GM12875 (cell line): Measurements from ENCODE around the gene FOXN3.

ENCODE experiments used
- H3K4me3 ChIP-seq: one replicate; pipeline ENCODE4 v1.5.1; 2011; ENCODE audit warnings: low read depth, low read length, control low read depth
- CTCF ChIP-seq: IDR thresholded peaks from 2 replicates; pipeline ENCODE4 v1.5.1; 2011; ENCODE audit warnings: low read depth, mild to moderate bottlenecking, control low read depth, inconsistent platforms, low read length, moderate library complexity, borderline replicate concordance; ENCODE audit not compliant: insufficient read depth

FOXN3 gene

GRCh38 chr14:89349171-89350008, 67.6 kb downstream of the FOXN3 start:
- no peak overlapping the region for H3K4me3 ChIP-seq
- no peak for TF ChIP-seq CTCF

GRCh38 chr14:89348722-89349121, 68.3 kb downstream of the FOXN3 start:
- H3K4me3 ChIP-seq = no peak overlapping the region

GRCh38 chr14:89347885-89348284, 69.1 kb downstream of the FOXN3 start:
- no peak for TF ChIP-seq CTCF
- H3K4me3 ChIP-seq = no peak overlapping the region

More at GRCh38 chr14:89348722-89349121, 68.3 kb downstream of the FOXN3 start:
- TF ChIP-seq CTCF = no peak

- TF ChIP-seq CTCF = no peak
- no peak overlapping the region for H3K4me3 ChIP-seq
Measured at GRCh38 chr14:89344920-89345254, 72.1 kb downstream of the FOXN3 start.

GRCh38 chr14:89343356-89343755, 73.7 kb downstream of the FOXN3 start:
- no peak for TF ChIP-seq CTCF
- H3K4me3 ChIP-seq = no peak overlapping the region

GRCh38 chr14:89342049-89342448, 75.0 kb downstream of the FOXN3 start:
- TF ChIP-seq CTCF = no peak

More at GRCh38 chr14:89342049-89342448, 75.0 kb downstream of the FOXN3 start:
- H3K4me3 ChIP-seq = no peak overlapping the region
